Left ventricle myocardium inferior (tissue), 1 donor: Measurements from ENCODE around the gene FTMT. TPM values are rescaled to one million over a fixed set of nuclear protein-coding genes. Genes with fewer than 3 reads are reported as not detected.

Experiments
- DNase-seq: peaks from one replicate; pipeline ENCODE4 v3.0.0-alpha.2; 2020
- H3K27ac ChIP-seq: fragments of 200-600 bp; replicated peaks from 2 replicates; pipeline ENCODE4 v1.8.0; 2021
- H3K27me3 ChIP-seq: fragments of 200-600 bp; 2 replicates; pipeline ENCODE4 v1.8.0; 2021; ENCODE audit warnings: low read depth
- H3K36me3 ChIP-seq: fragments of 200-600 bp; 2 replicates; pipeline ENCODE4 v1.8.0; 2021
- H3K4me1 ChIP-seq: fragments of 200-600 bp; 2 replicates; pipeline ENCODE4 v1.8.0; 2021
- H3K4me3 ChIP-seq: fragments of 200-600 bp; 2 replicates; pipeline ENCODE4 v1.8.0; 2021; ENCODE audit warnings: mild to moderate bottlenecking, moderate library complexity
- H3K9me3 ChIP-seq: fragments of 200-600 bp; replicated peaks from 2 replicates; pipeline ENCODE4 v1.8.0; 2021
- CTCF ChIP-seq: fragments of 200-600 bp; IDR thresholded peaks from 2 replicates; pipeline ENCODE4 v1.8.0; 2021; ENCODE audit warnings: antibody characterized with exemption, mild to moderate bottlenecking, borderline replicate concordance
- intact Hi-C: fragments of 100-400 bp; cut with micrococcal nuclease; formaldehyde crosslinking; loops from one replicate; pipeline ENCODE4 v1.11.0; 2022
- total RNA-seq: library from RNA; stranded (reverse); fragmentation: NEBNext Ultra II Directional; extraction: Animal tissue kit (Norgen Biotek cat#: 25700); gene quantifications from one replicate; pipeline ENCODE4 v1.2.1, GENCODE V29; 2021
- donor health status: DM: no; HTN: yes; CAD: no; lungs with severe emphysema.

The FTMT gene
- total RNA-seq, 1 donor from 2014 or later = not detected

GRCh38 chr5:121834021-121834420, 17.7 kb upstream of the FTMT start:
- no peaks in the 10 kb centered on the region for H3K27me3 ChIP-seq
- intact Hi-C loops = no loop called here
- TF ChIP-seq CTCF = no peak
- no peak overlapping the region for H3K4me3 ChIP-seq
- no peaks in the 10 kb centered on the region for H3K4me1 ChIP-seq
- H3K9me3 ChIP-seq = no peaks in the 10 kb centered on the region
- H3K27ac ChIP-seq = no peak overlapping the region
- no peak for DNase-seq
- no peaks in the 10 kb centered on the region for H3K36me3 ChIP-seq

GRCh38 chr5:121841892-121842291, 9.8 kb upstream of the FTMT start:
- DNase-seq = no peak
- Histone ChIP-seq H3K27me3 (no peaks in the 10 kb centered on the region), H3K4me3 (no peak overlapping the region), H3K36me3 (no peaks in the 10 kb centered on the region), H3K4me1 (no peaks in the 10 kb centered on the region), H3K9me3 (no peaks in the 10 kb centered on the region), H3K27ac (no peak overlapping the region)
- no peak for TF ChIP-seq CTCF
- intact Hi-C loops = no loop called here

GRCh38 chr5:121850272-121850671, 1.4 kb upstream of the FTMT start:
- intact Hi-C loops = no loop called here
- peaks cover 26% of the 10 kb centered on the region for H3K9me3 ChIP-seq
- H3K4me1 ChIP-seq = no peaks in the 10 kb centered on the region

GRCh38 chr5:121853850-121854249, 2.2 kb downstream of the FTMT start:
- no peaks in the 10 kb centered on the region for H3K36me3 ChIP-seq
- H3K27me3 ChIP-seq = peaks cover 5% of the 10 kb centered on the region
- H3K4me3 ChIP-seq = no peak overlapping the region
- no peak for DNase-seq
- intact Hi-C loops = no loop called here
- no peak overlapping the region for H3K27ac ChIP-seq
- H3K4me1 ChIP-seq = no peaks in the 10 kb centered on the region
- H3K9me3 ChIP-seq = peaks cover 26% of the 10 kb centered on the region
- TF ChIP-seq CTCF = no peak

More at GRCh38 chr5:121850272-121850671, 1.4 kb upstream of the FTMT start:
- Histone ChIP-seq H3K36me3 (no peaks in the 10 kb centered on the region), H3K4me3 (no peak overlapping the region), H3K27me3 (peaks cover 5% of the 10 kb centered on the region), H3K27ac (no peak overlapping the region)
- TF ChIP-seq CTCF = no peak
- DNase-seq = no peak

GRCh38 chr5:121862801-121863200, 11.1 kb downstream of the FTMT start:
- DNase-seq = no peak
- no peak overlapping the region for H3K4me3 ChIP-seq
- no peak overlapping the region for H3K27ac ChIP-seq
- no peaks in the 10 kb centered on the region for H3K9me3 ChIP-seq
- H3K4me1 ChIP-seq = no peaks in the 10 kb centered on the region
- TF ChIP-seq CTCF = no peak
- intact Hi-C loops = no loop called here
- H3K27me3 ChIP-seq = peaks cover 6% of the 10 kb centered on the region
- H3K36me3 ChIP-seq = no peaks in the 10 kb centered on the region
